GM23338 (cell line): ENCODE measurements around the gene PARVG. TPM values are rescaled to one million over a fixed set of nuclear protein-coding genes. Genes with fewer than 3 reads are reported as not detected.

Experiments
- ATAC-seq: fragments of 200-7000 bp; cut with Tn5 transposase; 3 replicates; pipeline ENCODE4 v1.9.1; 2020
- DNase-seq: peaks from one replicate; pipeline ENCODE4 v3.0.0-alpha.2; 2015; ENCODE audit warnings: low spot score
- H2AFZ ChIP-seq: fragments of 200-600 bp; sonication (generic); 2 replicates; pipeline ENCODE4 v1.8.0; 2016; ENCODE audit warnings: antibody characterized with exemption, mild to moderate bottlenecking, moderate library complexity
- H3F3A ChIP-seq: fragments of 200-600 bp; sonication (generic); replicated peaks from 2 replicates; pipeline ENCODE4 v1.8.0; 2017; ENCODE audit warnings: antibody characterized with exemption, mixed run types, low read depth
- H3K27ac ChIP-seq: fragments of 200-600 bp; sonication (generic); 2 replicates; pipeline ENCODE4 v1.6.1; 2016; ENCODE audit warnings: low read depth
- H3K27me3 ChIP-seq: fragments of 200-600 bp; sonication (generic); 2 replicates; pipeline ENCODE4 v1.8.0; 2016; ENCODE audit warnings: mild to moderate bottlenecking, mixed run types, moderate library complexity; ENCODE audit not compliant: insufficient read depth
- H3K36me3 ChIP-seq: fragments of 200-600 bp; sonication (generic); 2 replicates; pipeline ENCODE4 v1.8.0; 2016; ENCODE audit warnings: mild to moderate bottlenecking; ENCODE audit not compliant: insufficient read depth
- H3K4me1 ChIP-seq: fragments of 200-600 bp; sonication (generic); 2 replicates; pipeline ENCODE4 v1.8.0; 2016; ENCODE audit warnings: mild to moderate bottlenecking, moderate library complexity; ENCODE audit not compliant: insufficient read depth
- H3K4me2 ChIP-seq: fragments of 200-600 bp; sonication (generic); 2 replicates; pipeline ENCODE4 v1.7.1; 2017; ENCODE audit warnings: mixed run types
- H3K4me3 ChIP-seq: fragments of 200-600 bp; sonication (generic); 2 replicates; pipeline ENCODE4 v1.6.1; 2016; ENCODE audit warnings: mixed run types
- H3K79me2 ChIP-seq: fragments of 200-600 bp; sonication (generic); replicated peaks from 2 replicates; pipeline ENCODE4 v1.8.0; 2017; ENCODE audit warnings: mild to moderate bottlenecking; ENCODE audit not compliant: insufficient read depth
- H3K9me2 ChIP-seq: fragments of 200-600 bp; sonication (generic); 2 replicates; pipeline ENCODE4 v1.8.0; 2017; ENCODE audit not compliant: insufficient read depth
- H4K20me1 ChIP-seq: fragments of 200-600 bp; sonication (generic); replicated peaks from 2 replicates; pipeline ENCODE4 v1.8.0; 2017; ENCODE audit warnings: mild to moderate bottlenecking; ENCODE audit not compliant: insufficient read depth
- H3K27ac Mint-ChIP-seq: 2 replicates; pipeline ENCODE4 v1.8.0; 2020; ENCODE audit warnings: inconsistent platforms, mild to moderate bottlenecking, moderate library complexity, mixed read lengths
- H3K27me3 Mint-ChIP-seq: 3 replicates; pipeline ENCODE4 v1.8.0; 2022; ENCODE audit warnings: low read depth, mild to moderate bottlenecking, moderate library complexity, mixed read lengths, inconsistent platforms; ENCODE audit not compliant: insufficient read depth, poor library complexity
- H3K36me3 Mint-ChIP-seq: 3 replicates; pipeline ENCODE4 v1.8.0; 2021; ENCODE audit warnings: low read depth, mild to moderate bottlenecking, inconsistent platforms, moderate library complexity, mixed read lengths
- H3K4me1 Mint-ChIP-seq: 3 replicates; pipeline ENCODE4 v1.8.0; 2020; ENCODE audit warnings: mild to moderate bottlenecking, inconsistent platforms, mixed read lengths
- H3K4me3 Mint-ChIP-seq: 3 replicates; pipeline ENCODE4 v1.8.0; 2021; ENCODE audit warnings: moderate library complexity, mild to moderate bottlenecking, inconsistent platforms, mixed read lengths
- H3K9me3 Mint-ChIP-seq: 3 replicates; pipeline ENCODE4 v1.8.0; 2020; ENCODE audit warnings: moderate library complexity, mild to moderate bottlenecking, inconsistent platforms, mixed read lengths
- CREB1 ChIP-seq: fragments of 250-450 bp; sonication (Bioruptor Pico); IDR thresholded peaks from 2 replicates; pipeline ENCODE4 v1.5.0; 2020; ENCODE audit warnings: low read depth, mild to moderate bottlenecking, moderate library complexity
- CTCF ChIP-seq, 2 experiments: fragments of 200-600 bp in 1 of 2; sonication (generic) in 1 of 2; conservative IDR thresholded peaks; 2 replicates each; pipeline versions ENCODE4 v1.5.1 to v1.6.1; 2016 to 2017; ENCODE audit warnings: antibody characterized with exemption in 2 of 2, low read depth in 2 of 2, mild to moderate bottlenecking in 2 of 2, moderate library complexity in 1 of 2
- ETS1 ChIP-seq: IDR thresholded peaks from 2 replicates; pipeline ENCODE4 v1.6.1; 2016; ENCODE audit warnings: antibody characterized with exemption
- EZH2 ChIP-seq: fragments of 200-600 bp; sonication (generic); IDR thresholded peaks from one replicate; pipeline ENCODE4 v1.8.0; 2017; ENCODE audit warnings: antibody characterized with exemption, mild to moderate bottlenecking, low read depth; ENCODE audit not compliant: unreplicated experiment
- EZH2phosphoT487 ChIP-seq: fragments of 200-600 bp; sonication (generic); IDR thresholded peaks from one replicate; pipeline ENCODE4 v1.8.1; 2018; ENCODE audit warnings: antibody characterized with exemption; ENCODE audit not compliant: unreplicated experiment
- POLR2AphosphoS5 ChIP-seq: IDR thresholded peaks from 2 replicates; pipeline ENCODE4 v1.6.1; 2016; ENCODE audit warnings: antibody characterized with exemption, low read depth
- REST ChIP-seq: IDR thresholded peaks from one replicate; pipeline ENCODE4 v1.6.1; 2018; ENCODE audit warnings: antibody characterized with exemption; ENCODE audit not compliant: unreplicated experiment
- STAT1 ChIP-seq: IDR thresholded peaks from one replicate; pipeline ENCODE4 v1.6.1; 2016; ENCODE audit warnings: antibody characterized with exemption; ENCODE audit not compliant: unreplicated experiment
- ZNF114 ChIP-seq: fragments of 250-450 bp; sonication (Bioruptor Pico); IDR thresholded peaks from 2 replicates; pipeline ENCODE4 v1.5.0; 2020; ENCODE audit warnings: mild to moderate bottlenecking, moderate library complexity
- ZNF331 ChIP-seq: fragments of 250-450 bp; sonication (Bioruptor Pico); IDR thresholded peaks from 2 replicates; pipeline ENCODE4 v1.5.0; 2020; ENCODE audit warnings: low read depth, mild to moderate bottlenecking, moderate library complexity
- polyA plus RNA-seq: library from polyadenylated mRNA; unstranded; fragments of >200 nt; fragmentation: Nextera tagmentation; extraction: Ambion mirVana; gene quantifications from 2 replicates; pipeline ENCODE4 v1.2.1, GENCODE V29; 2016
- total RNA-seq: library from RNA; depleted of rRNA; stranded (reverse); fragments of >200 nt; shearing (Covaris generic); gene quantifications from 2 replicates; pipeline ENCODE4 v1.2.3, GENCODE V29; 2014

Gene PARVG
- total and polyA plus RNA-seq, 2 experiments from 2014 or later, result 0.14 to 0.31 TPM

GRCh38 chr22:44153710-44154109 lies 27.0 kb upstream of the PARVG start:
- Mint-ChIP-seq H3K4me1 (peaks cover 26% of the 10 kb centered on the region), H3K4me3 (no peak overlapping the region), H3K27ac (no peak overlapping the region), H3K9me3 (no peaks in the 10 kb centered on the region), H3K27me3 (peaks cover 9% of the 10 kb centered on the region), H3K36me3 (peaks cover 6% of the 10 kb centered on the region; the same call in 1 of the 3 replicates)
- Histone ChIP-seq H3K9me2 (no peaks in the 10 kb centered on the region), H3K4me1 (peaks cover 16% of the 10 kb centered on the region), H3K27me3 (no peaks in the 10 kb centered on the region), H3K4me3 (no peak overlapping the region), H2AFZ (no peak overlapping the region), H3K27ac (no peak overlapping the region), H4K20me1 (no peaks in the 10 kb centered on the region), H3F3A (peaks cover 8% of the 10 kb centered on the region), H3K79me2 (no peaks in the 10 kb centered on the region), H3K4me2 (no peak overlapping the region), H3K36me3 (no peaks in the 10 kb centered on the region)
- no peak for TF ChIP-seq CREB1 (CRISPR knock-in tag)
- DNase-seq (no peak), ATAC-seq (no peak)

GRCh38 chr22:44154436-44154942 lies 26.2 kb upstream of the PARVG start:
- no peak overlapping the region for H3K4me3 Mint-ChIP-seq
- H3K79me2 ChIP-seq, result no peaks in the 10 kb centered on the region
- peaks cover 7% of the 10 kb centered on the region for H3K27me3 Mint-ChIP-seq
- H3K36me3 Mint-ChIP-seq, result peaks cover 8% of the 10 kb centered on the region; the same call in 1 of the 3 replicates
- peaks cover 12% of the 10 kb centered on the region for H3K4me1 ChIP-seq
- H3K27ac Mint-ChIP-seq, result no peak overlapping the region
- H3K9me3 Mint-ChIP-seq, result no peaks in the 10 kb centered on the region
- H3K27ac ChIP-seq, result no peak overlapping the region
- H3K4me3 ChIP-seq, result no peak overlapping the region
- no peaks in the 10 kb centered on the region for H4K20me1 ChIP-seq
- TF ChIP-seq CTCF (conservative IDR thresholded peaks at IDR 0.05; ENCODE audit: low read depth in 2 of 2) (no peak), ZNF114 (CRISPR knock-in tag) (no peak), EZH2phosphoT487 (no peak), CREB1 (CRISPR knock-in tag) (no peak), STAT1 (no peak), ETS1 (no peak), ZNF331 (CRISPR knock-in tag) (no peak), EZH2 (no peak), POLR2AphosphoS5 (no peak), REST (no peak)
- H3K27me3 ChIP-seq, result no peaks in the 10 kb centered on the region
- H3K9me2 ChIP-seq, result no peaks in the 10 kb centered on the region
- H3K36me3 ChIP-seq, result no peaks in the 10 kb centered on the region
- peaks cover under 1% of the 10 kb centered on the region; the same call in 1 of the 2 replicates for H3F3A ChIP-seq
- no peak overlapping the region for H2AFZ ChIP-seq
- no peak for ATAC-seq
- DNase-seq, result no peak
- no peak overlapping the region for H3K4me2 ChIP-seq
- peaks cover 25% of the 10 kb centered on the region for H3K4me1 Mint-ChIP-seq
